Activated CD4-positive, CD25-positive, alpha-beta regulatory T cell treated with anti-CD3 and anti-CD28 coated beads, Interleukin-2, amount 50 U/mL, for 24 hours (primary cell): ENCODE data around the gene APH1B.
A peak's percentile ranks its signal among the peaks of the same experiment; 100 is the strongest.
"Not testable (repeated sequence)": the region's sequence is repeated elsewhere in the genome, so short reads cannot be mapped to it uniquely, and the experiment has no call there.

Experiments
- ATAC-seq, 2 donors: fragments of 150-1000 bp; cut with Tn5 transposase; one replicate each; pipeline ENCODE4 v1.10.0; 2021; ENCODE audit warnings: mild to moderate bottlenecking in 1 of 2, moderate library complexity in 1 of 2

Gene APH1B

DNA sequence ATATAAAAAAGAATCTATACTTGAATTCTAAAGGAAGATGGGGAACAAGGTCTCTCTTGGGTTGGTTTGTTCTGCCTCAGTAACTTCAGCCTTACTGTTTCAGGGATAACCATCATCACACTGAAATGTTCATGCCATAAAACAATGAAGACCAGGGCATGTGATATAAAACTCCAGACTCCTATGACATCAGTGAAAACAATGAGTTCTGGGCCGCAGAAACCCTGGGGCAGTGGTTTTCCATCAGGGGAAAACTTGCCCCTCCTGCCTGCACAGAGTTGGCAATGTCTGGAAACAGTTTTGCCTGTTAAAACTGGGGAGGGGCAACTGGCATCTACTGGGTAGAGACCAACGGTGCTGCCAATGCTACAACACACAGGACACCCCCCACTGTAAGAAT is 57.4 kb downstream of the APH1B start:
- no peak for ATAC-seq

DNA sequence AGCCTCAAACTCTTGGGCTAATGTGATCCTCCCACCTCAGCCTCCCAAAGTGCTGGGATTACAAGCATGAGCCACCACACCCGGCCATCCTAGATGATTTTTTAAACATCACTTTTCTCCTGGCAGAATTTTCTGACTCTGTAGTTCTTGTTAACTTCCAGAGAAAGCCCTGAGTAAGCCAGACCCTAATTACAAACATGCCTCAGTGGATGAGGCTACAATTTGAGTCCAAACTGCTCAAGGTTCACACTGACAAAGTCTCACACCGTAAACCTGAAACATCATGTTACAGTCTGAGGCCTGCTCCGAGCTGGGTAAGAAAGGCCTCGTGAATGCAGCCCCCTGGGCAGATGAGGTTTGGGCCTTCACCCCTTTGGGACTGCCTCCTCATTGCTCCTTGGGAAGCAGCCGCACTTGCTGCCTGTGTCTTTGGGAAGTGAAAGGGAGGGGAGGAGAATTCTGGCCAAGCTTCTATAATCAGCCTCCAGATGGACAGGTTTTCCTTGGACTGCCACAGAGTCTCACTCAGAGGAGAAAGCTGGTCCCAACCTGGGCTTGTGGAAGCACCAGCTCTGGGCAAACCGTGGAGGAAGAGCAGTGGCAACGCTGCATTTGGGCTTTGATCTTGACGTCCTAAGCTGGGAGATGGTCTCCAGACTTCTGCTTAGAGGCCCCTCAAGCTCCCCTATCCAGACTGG is 58.3 kb downstream of the APH1B start:
- ATAC-seq = no peak

DNA sequence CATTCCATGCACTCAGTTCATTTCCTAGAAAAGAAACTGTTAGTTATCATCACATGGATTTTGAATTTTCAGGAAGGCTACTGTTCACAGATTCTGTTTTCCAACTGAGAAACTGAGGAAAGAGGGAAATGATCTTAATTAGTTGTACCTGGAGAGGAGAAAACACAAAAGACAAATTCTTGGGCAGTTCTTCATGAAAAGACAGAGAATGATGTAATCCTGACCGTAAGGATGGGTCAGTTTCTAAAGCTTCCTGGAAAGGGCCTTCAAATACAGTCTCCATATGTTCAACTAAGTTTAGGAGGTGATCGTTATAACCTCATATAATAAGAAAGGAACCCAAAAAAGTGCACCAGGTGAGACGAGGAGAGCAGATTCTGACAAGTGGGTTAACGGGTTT is 59.6 kb downstream of the APH1B start:
- no peak for ATAC-seq

DNA sequence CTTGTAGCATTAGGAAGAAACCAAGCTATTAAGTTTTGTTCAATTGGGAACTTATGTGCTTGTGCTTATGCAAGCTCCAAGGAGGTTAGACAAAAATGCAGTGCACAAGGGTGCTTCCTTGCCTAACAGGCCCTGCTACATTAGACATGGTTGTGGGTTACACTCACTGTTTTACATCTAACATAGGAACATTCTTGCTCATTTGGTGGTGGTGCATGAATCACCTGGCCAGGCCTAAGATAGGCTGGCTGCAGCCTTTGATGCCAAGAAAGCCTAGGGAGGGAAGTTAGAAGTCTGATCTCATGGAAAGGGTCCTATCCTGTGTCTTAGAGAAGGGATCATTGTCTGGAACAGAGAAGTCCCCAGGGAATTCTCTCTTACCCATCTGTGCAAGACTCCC is 60.8 kb downstream of the APH1B start:
- ATAC-seq = peak in 1 of 2 donors; percentile 13

DNA sequence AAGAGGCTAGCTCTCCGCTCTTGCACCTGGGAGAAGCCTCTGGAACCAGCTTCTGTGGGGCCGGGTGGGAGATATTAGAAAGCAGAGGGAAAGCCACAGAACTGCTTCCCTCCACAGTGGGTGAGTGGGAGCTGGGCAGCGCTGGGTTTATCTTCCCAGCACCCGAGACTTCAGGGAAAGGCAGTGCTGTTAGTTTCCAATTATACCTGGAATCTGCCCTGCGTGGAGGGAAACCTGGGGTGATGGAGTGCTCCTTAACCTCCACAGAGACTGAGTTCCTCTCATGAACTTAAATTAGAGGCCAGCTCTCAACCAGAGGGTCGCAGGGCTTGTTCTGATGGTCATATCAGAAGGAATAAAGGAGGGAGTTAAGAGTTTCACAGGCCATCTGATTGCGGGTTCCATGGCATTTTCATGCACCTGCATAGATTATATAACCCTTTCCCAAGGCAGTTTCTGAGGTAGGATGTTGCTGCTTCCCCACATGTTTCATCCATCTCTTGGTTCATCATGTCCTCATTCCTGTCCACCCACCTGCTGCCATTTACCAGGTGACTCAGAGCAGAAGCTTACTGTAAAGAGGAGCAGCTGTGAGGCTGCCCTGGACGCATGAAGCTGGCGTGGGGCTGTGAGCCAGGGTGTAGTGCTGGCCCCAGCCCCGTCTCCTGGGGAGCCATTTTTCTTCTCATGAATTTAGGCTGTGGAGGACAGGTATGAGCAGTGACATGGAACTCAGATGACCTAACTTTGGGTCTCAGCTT is 61.8 kb downstream of the APH1B start:
- ATAC-seq = no peak

DNA sequence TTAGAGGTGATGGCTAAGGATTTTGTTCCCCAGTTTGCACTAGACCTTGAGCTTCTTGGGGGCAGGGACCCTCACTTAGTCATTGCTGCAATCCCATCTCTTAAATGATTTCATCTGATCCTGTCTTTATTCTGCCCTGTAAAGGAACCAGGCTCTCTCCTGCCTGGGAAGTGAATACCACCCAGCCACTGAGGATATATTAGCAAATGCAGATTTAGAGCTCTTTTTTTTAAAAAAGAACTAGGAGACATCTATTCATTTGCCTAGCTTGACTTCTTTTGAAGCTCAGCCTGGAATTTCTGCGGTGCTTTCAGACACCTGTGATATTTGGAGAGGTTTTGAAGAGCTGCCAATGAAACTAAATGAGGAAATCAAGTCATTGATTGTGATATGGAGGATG is 62.4 kb downstream of the APH1B start:
- ATAC-seq = no peak

DNA sequence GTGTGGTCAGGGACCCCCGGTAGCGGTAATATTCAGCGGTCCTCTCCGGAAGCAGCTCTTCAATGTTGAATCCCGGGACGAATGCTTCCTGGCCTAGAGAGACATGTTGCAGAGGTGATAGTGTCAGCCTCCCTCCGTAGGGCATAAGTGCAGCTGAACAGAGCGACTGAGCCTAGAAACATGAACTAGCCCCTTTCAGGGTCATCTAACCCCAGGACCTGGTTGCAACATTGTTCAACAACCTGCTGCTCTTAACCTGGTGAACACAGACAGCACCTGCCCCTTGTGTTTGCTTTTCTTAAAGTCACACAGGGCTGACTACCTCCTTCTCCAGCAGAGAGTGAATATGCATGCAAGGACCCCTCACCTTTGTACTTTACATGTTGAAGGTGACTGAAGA is 62.9 kb downstream of the APH1B start:
- no peak for ATAC-seq

DNA sequence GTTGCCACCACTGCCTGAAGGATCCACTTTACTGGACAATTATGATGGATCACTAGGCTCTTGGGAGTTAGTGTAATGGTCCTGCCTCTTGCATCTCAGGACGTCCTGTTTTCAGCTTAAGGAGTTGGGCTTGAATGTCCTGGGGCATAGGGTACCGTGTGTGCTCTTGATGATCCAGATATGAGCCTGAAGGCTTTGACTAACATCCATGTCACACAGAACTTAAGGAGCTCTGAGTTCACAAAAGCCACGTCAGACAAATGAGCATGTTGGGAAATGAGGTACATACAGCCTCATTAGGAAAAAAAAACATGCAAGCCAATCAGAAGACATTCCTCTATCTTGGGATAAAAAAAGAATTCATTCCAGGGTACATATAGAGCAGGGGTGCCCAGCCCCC is 63.5 kb downstream of the APH1B start:
- no peak for ATAC-seq

DNA sequence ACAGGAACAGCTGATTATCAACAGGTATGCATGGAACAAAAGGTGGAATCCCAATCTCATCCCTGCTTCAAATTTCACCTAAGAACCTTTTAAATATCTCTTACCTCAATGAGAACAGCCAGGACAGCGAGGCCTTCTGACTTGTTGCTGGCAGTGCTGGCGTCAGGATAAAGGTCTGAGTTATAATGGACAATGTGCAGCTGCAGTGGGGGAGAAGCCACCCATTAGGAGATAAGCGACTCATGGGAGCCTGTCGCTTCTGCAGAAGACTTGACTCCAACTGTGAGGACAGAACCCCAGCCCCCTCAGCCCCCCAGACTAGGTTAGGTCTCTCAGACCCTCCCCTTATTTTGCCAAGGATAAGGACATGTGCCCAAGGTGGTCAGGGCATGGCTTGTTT is 64.5 kb downstream of the APH1B start:
- no peak for ATAC-seq

DNA sequence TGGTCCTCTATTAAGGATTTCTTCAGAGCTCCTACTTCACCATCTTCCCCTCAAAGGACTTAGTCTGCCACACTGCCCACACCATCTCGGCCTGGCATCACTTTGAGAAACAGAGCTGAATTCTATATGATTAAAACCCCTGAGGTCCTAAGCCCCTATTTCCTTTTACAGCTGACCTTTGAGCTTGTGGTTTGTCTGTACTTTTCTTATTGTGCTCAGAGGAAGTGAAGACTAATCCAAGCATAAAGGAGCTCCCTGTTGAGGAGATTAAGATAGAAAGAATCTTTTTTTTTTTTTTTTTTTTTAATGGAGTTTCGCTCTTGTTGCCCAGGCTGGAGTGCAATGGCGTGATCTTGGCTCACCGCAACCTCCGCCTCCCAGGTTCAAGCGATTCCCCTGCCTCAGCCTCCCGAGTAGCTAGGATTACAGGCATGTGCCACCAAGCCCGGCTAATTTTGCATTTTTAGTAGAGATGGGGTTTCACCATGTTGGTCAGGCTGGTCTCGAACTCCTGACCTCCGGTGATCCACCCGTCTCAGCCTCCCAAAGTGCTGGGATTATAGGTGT is 65.7 kb downstream of the APH1B start:
- ATAC-seq = not testable (repeated sequence)

DNA sequence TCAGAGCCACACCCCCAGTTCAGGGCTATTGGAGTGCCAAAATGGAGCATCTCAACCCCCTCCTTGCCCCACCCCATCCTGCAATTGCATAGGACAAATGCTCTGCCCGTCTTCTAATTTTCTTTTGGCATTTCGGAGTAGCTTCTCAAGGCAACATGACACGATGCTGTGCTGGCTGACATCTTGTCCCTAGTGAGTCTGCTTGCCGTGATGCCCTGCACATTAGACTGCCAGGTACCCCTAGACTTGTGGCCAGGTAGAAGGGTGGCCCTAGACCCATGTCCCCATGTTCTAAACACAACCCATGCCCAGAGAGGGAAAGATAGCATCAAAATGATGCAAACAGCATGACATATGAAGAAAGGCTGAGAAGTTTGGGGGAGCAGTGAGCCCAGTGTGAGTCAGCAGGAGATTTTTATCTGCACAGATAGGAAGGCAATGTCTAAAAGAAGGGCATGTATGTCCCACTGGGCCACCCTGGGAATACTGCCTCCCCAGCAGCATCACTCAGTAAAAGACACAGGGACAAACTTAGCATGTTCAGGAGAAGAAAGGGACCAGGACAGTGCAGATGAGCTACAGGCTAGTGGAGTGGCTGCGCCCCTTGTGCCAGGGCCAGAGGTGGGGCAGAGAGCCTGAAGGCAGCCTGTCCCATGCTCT is 67.5 kb downstream of the APH1B start:
- ATAC-seq = no peak

DNA sequence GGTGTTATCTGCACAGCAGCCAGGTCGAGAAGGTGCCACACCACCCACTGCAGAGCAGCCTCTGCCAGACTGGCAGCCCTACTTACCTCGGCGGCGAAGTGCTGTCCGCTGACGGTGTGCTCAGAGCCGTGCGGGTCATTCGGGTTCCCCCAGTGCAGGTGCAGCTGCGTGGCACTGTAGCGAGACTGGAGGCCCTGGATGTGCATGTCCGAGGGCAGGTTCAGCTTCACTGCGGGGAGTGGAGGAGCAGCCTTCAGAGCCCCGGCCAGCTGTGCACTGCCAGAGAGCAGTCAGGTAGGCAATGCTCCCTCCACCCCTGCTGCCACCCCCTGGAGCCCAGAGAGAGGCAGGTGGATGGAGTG is 68.0 kb downstream of the APH1B start:
- no peak for ATAC-seq

DNA sequence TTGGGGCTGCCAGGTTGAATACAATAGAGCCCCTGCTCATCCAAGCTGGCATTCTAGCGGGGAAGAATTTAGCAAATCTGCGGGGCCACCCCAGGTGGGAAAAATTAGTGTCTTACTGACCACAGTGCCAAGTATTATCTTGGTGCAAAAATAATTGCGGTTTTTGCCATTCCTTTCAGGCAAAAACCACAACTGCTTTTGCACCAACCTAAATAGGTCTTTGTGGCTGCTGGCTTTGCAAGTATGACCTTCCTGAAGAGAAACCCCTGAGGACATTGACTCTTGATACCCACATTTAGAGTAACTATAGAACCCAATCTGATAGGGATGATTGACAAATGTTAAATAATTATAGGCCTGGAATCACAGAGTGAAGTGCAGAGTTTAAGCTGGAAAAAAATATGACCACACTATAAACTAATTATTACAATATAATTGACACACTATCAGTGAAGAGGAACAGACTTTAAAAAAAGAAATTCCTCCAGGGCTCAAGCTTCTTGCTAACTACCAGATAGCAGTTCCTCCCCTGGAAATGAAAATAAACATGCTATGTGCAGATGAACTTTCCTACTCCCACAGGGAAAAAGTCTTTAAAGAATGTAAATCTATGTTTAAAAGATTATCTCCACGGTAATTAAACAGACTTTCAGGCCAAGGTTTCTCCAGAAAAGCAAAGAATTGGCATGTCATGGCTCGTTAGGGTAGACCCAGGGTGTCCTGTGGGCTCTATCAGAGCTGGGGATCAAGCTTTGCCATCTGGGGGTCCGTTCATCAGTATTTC is 69.9 kb downstream of the APH1B start:
- no peak for ATAC-seq

DNA sequence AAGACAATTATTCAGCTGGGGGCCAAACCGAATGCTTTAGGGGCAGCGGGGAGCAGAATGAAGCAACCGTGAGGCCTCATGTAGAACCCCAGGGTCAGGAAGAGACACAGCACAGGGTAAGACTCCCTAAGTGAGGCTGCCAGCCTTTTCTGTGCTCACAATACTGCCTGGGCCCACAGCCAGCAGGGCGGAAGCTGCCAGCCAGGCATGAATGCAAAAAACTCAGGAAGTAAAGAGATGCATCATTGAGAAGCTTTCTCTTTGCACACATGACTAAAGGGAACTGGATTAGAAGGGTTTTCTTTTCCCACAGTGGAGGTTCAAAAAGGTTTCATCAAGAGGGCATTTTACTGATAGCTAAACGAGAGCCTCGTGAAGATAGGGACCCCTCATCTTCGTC is 71.0 kb downstream of the APH1B start:
- no peak for ATAC-seq

DNA sequence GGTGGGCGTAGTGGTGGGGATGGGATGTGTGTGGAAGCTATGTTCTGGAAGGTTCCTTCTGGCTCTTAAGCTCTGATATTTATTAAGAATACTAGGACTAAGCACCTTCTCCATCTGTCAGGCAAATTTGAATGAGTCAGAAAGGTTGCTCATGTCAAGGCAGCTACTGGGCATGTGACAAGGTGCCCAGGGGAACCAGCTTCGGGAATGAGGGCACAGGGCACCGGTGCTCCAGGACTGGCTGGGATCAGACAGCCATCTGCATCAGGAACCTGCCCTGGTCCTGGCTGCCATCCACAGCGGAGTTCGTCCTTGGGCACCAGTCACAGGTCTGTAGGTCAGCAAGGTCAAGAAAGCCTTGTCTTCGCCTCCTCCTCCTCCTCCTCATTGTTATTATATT is 71.8 kb downstream of the APH1B start:
- ATAC-seq = no peak

DNA sequence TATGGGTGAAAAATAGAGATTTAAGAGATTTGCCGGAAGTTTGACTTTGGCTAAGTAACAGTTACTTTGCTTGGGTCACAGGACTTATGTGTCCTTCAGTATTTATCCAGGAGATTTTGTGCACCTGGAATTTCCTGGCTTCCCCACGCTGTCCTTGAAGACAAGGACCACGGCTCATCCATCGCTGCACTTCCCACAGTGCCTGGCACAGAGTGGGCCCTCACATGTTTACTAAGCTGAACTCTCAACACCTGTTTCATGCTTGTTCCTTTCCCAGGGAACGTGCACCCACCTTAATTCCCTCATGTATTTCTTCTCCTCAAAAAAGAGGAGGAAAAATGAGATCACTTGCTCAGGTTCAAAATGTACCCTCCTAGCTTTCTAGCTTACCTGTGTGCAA is 72.2 kb downstream of the APH1B start:
- no peak for ATAC-seq

DNA sequence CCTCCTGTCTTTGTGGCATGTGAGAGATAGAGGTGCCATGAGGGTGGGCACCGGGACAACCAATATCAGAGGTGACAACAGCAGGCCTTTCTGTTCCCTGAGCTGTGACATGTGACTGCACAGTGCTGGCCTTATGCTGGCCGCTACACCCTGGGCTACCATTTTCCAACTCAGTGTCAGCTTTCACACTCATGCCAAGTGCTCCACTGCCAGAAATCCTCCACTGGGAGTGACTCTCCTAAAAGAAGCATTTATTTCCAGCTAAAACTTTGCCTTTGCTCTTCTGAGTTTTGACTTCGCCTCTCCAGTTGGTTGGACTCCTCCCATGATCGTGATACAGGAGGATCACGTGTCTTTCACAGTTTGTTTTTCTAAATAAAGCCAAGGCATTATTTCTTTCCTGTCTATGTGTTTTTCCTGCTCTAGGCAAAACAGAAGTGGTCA is 72.8 kb downstream of the APH1B start:
- ATAC-seq = no peak

DNA sequence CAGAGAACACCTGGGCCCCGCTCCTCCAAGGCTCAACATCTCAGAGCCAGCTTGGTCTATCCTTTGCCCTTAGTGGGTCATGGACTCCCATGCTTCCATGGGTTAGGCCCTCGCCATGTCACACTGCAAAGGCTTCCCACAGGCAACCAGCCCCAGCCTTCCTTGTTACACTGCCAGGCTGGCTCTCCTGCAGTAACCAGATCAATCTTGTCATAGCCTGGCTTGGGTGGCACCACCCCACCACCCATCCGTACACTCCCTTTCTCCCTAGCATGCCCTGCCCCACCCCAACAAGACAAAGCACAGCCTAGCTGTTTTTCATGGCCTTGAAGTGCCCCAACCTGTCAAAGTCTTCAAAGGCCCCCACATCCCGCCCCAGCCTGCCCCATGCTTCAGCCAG is 73.8 kb downstream of the APH1B start:
- no peak for ATAC-seq

DNA sequence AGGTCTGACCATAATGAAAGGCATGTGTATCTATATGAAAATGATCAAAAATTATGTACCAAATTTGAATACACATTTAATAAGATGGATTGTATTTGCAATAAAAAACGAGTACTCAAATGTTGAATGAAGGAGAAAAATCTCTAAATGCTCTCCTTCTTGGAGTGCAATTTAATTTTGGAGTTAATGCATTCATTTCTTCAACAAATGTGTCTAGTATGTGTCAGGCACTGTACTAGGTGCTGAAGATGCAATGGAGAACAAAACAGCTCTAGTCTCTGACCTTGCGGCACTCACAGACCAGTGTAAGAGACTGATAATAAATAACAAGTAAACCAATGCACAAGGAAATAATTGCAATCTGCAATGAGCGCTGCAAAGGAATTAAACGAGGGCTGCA is 75.4 kb downstream of the APH1B start:
- ATAC-seq = no peak

DNA sequence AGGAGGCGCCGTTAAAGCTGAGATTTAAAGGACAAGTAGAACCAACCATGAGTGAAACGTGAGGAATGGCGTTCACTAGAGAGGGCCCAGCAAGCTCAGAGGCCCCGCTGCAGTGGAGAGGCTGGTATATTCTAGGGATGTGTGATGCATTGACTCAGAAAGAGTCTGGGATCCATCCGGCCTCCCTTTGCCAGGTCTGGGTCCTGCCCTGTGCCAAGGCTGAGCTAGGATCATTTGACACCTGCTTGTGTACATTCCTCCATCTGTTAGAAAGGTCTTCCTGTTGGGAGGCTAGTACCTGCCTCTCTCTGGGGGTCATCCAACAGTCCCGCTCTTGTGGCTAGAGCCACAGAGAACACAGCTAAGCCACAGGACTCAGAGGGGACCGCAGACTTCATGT is 75.9 kb downstream of the APH1B start:
- ATAC-seq = no peak

DNA sequence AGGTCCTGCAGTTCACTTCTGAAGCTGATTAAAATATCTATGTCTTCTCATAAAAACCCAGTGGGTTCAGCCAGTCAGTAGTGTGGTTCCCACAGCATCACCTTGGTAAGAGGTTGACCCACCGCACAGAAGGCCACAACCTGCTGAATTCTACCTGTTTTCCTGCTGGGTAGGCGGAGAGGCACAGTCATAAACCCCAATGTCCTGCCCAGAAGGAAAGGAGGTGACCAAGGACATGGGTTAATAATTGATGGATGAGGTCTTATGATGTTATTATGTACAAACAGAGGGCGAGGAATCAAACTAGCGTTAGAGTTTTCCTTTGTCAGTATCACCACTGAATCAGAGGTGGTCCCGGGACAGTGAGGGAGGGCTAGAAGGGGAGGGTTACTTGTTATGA is 76.5 kb downstream of the APH1B start:
- ATAC-seq = no peak

DNA sequence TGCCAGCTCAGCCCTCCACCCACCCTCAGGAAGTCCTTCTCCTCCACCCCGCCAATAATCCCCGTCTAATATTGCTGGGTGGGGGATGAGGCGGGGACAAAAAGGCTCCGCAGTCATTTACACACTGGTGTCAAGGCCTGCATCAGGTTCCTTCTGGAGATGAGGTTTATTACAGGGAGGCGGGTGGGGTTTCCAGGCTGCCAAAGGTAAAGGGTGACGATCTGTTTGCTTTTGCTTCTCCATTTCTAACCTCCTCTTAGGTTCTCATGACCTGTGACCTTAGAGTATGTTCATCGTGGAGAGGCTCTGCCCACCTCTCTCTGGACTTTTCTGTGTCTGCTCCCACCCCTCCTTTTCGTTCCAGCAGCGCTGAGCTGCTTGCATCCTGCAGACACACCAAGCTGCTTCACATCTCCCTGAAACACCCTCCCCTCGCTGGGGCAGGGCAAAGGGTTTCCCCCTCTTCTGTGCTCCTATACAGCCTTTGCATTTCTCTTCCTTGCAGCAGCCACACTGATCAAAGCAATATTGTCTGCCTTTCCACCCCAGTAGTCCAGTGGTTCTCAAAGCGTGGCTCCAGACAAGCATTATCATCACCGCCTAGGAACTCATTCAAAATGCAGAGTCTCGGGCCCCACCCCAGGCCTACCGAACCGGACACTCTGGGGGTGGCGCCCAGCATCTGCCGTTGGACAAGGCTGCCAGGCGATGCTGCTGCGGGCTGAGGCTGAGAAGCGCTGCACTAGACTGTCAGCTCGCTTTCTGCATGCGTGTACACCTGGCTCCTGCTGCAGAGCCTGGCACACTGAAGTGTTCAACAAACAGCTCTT is 77.6 kb downstream of the APH1B start:
- ATAC-seq = no peak
